Measurements from ENCODE around the gene RNF150. TPM values are rescaled to one million over a fixed set of nuclear protein-coding genes. Genes with fewer than 3 reads are reported as not detected.

Gene RNF150
- total RNA-seq = 1.9 and 2.6 TPM in 2 replicates

DNA sequence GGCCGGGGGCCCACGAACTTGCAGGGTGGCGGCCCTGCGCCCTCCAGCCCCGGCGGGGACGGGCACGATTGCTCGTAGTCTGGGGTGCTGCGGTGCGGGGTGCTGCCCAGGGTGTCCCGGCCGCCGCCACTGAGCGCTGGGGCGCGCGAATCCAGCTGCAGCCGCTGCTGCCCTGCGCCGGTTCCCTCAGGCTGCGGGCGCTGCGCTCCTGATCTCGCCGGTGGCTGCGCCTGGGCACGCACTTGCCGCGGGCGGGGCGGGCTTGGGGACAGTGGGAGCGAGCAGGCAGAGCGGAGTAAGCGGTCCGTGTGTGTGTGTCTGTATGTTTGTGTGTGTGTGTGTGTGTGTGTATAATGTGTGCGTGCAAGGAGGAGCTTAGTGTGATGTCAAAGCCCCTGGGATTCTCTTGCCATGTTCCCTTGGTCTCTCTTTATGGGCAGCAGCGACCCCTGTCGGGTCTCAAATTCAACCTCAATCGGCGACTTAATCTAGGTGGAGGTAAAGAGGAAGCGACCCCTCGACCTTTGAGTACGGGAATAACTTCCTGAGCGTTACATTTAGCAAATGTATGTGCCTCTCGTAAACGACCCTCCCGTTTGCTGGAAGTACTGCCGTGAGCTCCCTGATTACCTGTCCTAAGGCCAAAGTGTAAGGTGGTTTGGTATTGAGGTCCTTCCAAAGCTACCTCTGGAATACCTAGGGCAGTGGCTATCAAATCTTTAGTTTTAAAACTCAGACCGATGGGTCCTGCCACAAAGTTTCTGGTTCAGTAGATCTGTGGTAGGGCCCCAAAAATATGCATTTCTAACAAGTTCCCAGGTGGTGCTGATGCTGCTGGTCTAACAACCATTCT lies at the start of gene RNF150:
Gene RNF150, minus strand, starts transcription at position 324 of the 853 bp plus-strand sequence.

Other genes starting within 250 kb of the RNF150 start
- 25.3 and 28.3 TPM in 2 replicates for gene ZNF330, start 87.4 kb upstream of the RNF150 start, total RNA-seq

Measured in myometrial cell (primary cell).